Common myeloid progenitor, CD34-positive (primary cell): ENCODE data around the gene NR4A3.

Source experiments
- CTCF ChIA-PET: fragments of 350-600 bp; sonication (Branson Sonifier 250); formaldehyde crosslinking; loops from one replicate; lab custom pipeline; 2021; ENCODE audit warnings: antibody characterized with exemption; lab: Charles Lee
- POLR2A ChIA-PET: fragments of 350-600 bp; sonication (Branson Sonifier 250); formaldehyde crosslinking; loops from one replicate; lab custom pipeline; 2021; ENCODE audit warnings: antibody characterized with exemption; lab: Charles Lee
- DNase-seq, 3 donors: peaks; one replicate each; pipeline versions ENCODE4 v3.0.0 to v3.0.0-alpha.2; 2013
- H3K27ac ChIP-seq, 2 experiments: 1 replicate in 1 of 2; 2 replicates in 1 of 2; pipeline ENCODE4 v1.7.0; 2013; ENCODE audit warnings: inconsistent platforms in 2 of 2, low read length in 2 of 2, mild to moderate bottlenecking in 2 of 2, low read depth in 1 of 2, moderate library complexity in 1 of 2; ENCODE audit not compliant: severe bottlenecking in 2 of 2, insufficient read depth in 1 of 2, poor library complexity in 1 of 2
- H3K27me3 ChIP-seq, 5 experiments: replicated peaks in 2 of 5; 1 replicate in 3 of 5; 2 replicates in 2 of 5; pipeline versions ENCODE4 v1.6.1 to v1.7.0; 2013; ENCODE audit warnings: low read length in 4 of 5, mild to moderate bottlenecking in 2 of 5, moderate library complexity in 2 of 5, inconsistent platforms in 1 of 5; ENCODE audit not compliant: insufficient read depth in 5 of 5, control insufficient read depth in 4 of 5
- H3K36me3 ChIP-seq, 4 experiments: 1 replicate in 2 of 4; 2 replicates in 2 of 4; pipeline versions ENCODE4 v1.6.1 to v1.7.0; 2013; ENCODE audit warnings: low read length in 3 of 4, control low read depth in 1 of 4, mild to moderate bottlenecking in 1 of 4; ENCODE audit not compliant: control insufficient read depth in 4 of 4, insufficient read depth in 4 of 4
- H3K4me1 ChIP-seq, 4 experiments: 1 replicate in 3 of 4; 2 replicates in 1 of 4; pipeline versions ENCODE4 v1.6.1 to v1.7.1; 2013; ENCODE audit warnings: low read length in 3 of 4, mild to moderate bottlenecking in 3 of 4, control low read depth in 1 of 4, inconsistent platforms in 1 of 4, moderate library complexity in 1 of 4; ENCODE audit not compliant: control insufficient read depth in 4 of 4, insufficient read depth in 4 of 4; ENCODE audit errors: control extremely low read depth in 1 of 4
- H3K4me3 ChIP-seq, 7 experiments: 1 replicate in 4 of 7; 2 replicates in 3 of 7; pipeline versions ENCODE4 v1.5.1 to v1.7.0; 2013; ENCODE audit warnings: mild to moderate bottlenecking in 7 of 7, low read length in 6 of 7, moderate library complexity in 6 of 7, inconsistent platforms in 2 of 7, low read depth in 2 of 7, control low read depth in 1 of 7; ENCODE audit not compliant: insufficient read depth in 4 of 7, control insufficient read depth in 1 of 7; ENCODE audit errors: extremely low read depth in 1 of 7
- H3K9me3 ChIP-seq, 5 experiments: 1 replicate in 4 of 5; 2 replicates in 1 of 5; pipeline versions ENCODE4 v1.6.1 to v1.7.1; 2013; ENCODE audit warnings: low read length in 4 of 5, mild to moderate bottlenecking in 2 of 5, inconsistent platforms in 1 of 5, low read depth in 1 of 5, moderate library complexity in 1 of 5; ENCODE audit not compliant: control insufficient read depth in 4 of 5, insufficient read depth in 2 of 5; ENCODE audit errors: control extremely low read depth in 1 of 5
- WGBS: methylation state at CpG from one replicate; pipeline ENCODE4 v1.1.5; 2013; ENCODE audit not compliant: insufficient coverage; 5-methylcytosine and 5-hydroxymethylcytosine counted together

Gene NR4A3

GRCh38 chr9:99831857-99832557 is 10.3 kb downstream of the NR4A3 start:
- no peaks in the 10 kb centered on the region for H3K9me3 ChIP-seq
- CTCF ChIA-PET: no interaction called here
- no peaks in the 10 kb centered on the region for H3K36me3 ChIP-seq
- 100% methylated on average over 2 of the region's 3 CpGs for WGBS
- H3K27ac ChIP-seq: no peak overlapping the region
- H3K27me3 ChIP-seq: peaks cover 7 to 34% (median 24%) of the 10 kb centered on the region in 5 experiments
- no peak overlapping the region for H3K4me3 ChIP-seq
- POLR2A ChIA-PET: no interaction called here
- no peak for DNase-seq
- peaks cover 0 to 22% (median 7%) of the 10 kb centered on the region in 4 experiments for H3K4me1 ChIP-seq

GRCh38 chr9:99832558-99832864 is 10.8 kb downstream of the NR4A3 start:
- Histone ChIP-seq H3K27ac (no peak overlapping the region), H3K9me3 (no peaks in the 10 kb centered on the region), H3K4me3 (no peak overlapping the region), H3K27me3 (peaks cover 7 to 29% (median 21%) of the 10 kb centered on the region in 5 experiments), H3K36me3 (no peaks in the 10 kb centered on the region), H3K4me1 (peaks cover 0 to 22% (median 7%) of the 10 kb centered on the region in 4 experiments)
- ChIA-PET POLR2A (no interaction called here), CTCF (no interaction called here)
- no peak for DNase-seq
- 90% methylated on average over 2 of the region's 7 CpGs for WGBS

- Histone ChIP-seq H3K9me3 (no peaks in the 10 kb centered on the region), H3K4me1 (peaks cover 0 to 16% (median 1%) of the 10 kb centered on the region in 4 experiments), H3K27me3 (peaks cover 7 to 17% (median 13%) of the 10 kb centered on the region in 5 experiments), H3K27ac (no peak overlapping the region), H3K36me3 (no peaks in the 10 kb centered on the region), H3K4me3 (no peak overlapping the region)
- 44% methylated on average over 3 of the region's 4 CpGs for WGBS
- POLR2A ChIA-PET: no interaction called here
- CTCF ChIA-PET: interaction anchor here (0.9 to 1.9 kb wide), 2 partner anchors 9 to 17 kb away, joined by 3 to 6 read pairs; no protein-coding TSS in a partner anchor
- DNase-seq: peak in 2 of 3 donors; percentile 44 to 69
Measured at GRCh38 chr9:99833735-99834134, 12.1 kb downstream of the NR4A3 start.

DNA sequence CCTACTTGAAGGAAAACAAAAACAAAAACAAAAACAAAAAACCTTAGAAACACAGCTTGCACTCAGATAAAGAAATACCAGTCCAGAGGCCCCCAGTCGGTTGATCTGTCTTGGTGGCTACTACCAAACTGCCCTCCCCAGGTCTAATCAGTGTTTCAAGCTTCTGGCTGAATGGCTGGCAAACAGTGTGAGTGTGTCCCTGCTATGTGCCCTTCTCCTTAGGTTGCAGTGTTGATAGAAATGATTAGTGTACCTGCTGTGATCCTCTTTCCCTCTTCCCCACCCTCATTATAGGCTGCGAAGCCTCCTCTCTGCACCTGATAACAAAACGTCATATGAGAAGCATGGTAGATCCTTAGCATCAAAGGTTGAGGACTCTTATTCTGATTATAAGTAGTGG is 12.8 kb downstream of the NR4A3 start:
- H3K9me3 ChIP-seq: no peaks in the 10 kb centered on the region
- no peak for DNase-seq
- no peaks in the 10 kb centered on the region for H3K36me3 ChIP-seq
- H3K4me3 ChIP-seq: no peak overlapping the region
- peaks cover 3 to 10% (median 7%) of the 10 kb centered on the region in 5 experiments for H3K27me3 ChIP-seq
- ChIA-PET CTCF (interaction anchor here (0.9 to 1.9 kb wide), 2 partner anchors 10 to 17 kb away, joined by 3 to 6 read pairs; no protein-coding TSS in a partner anchor), POLR2A (no interaction called here)
- 100% methylated on average over 1 of the region's 3 CpGs for WGBS
- H3K4me1 ChIP-seq: peaks cover 0 to 13% (median 0%) of the 10 kb centered on the region in 4 experiments
- no peak overlapping the region for H3K27ac ChIP-seq

DNA sequence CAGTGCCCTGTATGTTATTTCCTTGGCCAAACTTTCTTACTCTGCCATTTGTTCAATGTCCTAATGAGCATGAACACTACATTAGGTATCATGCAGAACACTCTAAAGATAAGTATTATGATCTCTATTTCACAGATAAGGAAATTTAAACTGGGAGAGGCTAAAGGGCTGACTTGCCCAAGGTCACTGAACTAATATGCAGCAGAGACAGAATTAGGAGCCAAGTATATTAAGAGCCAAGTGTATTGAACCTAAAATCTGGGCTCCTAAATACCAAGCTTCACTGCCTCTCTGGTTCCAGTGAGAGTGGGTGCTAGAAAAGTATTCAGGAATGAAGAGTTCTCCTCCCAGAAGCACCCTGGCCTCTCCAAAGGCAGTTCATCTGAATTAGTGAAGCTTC is 13.5 kb downstream of the NR4A3 start:
- Histone ChIP-seq H3K27ac (no peak overlapping the region), H3K4me1 (peaks cover 0 to 13% (median 0%) of the 10 kb centered on the region in 4 experiments), H3K9me3 (no peaks in the 10 kb centered on the region), H3K36me3 (no peaks in the 10 kb centered on the region), H3K4me3 (no peak overlapping the region), H3K27me3 (peaks cover 0 to 3% (median under 1%) of the 10 kb centered on the region in 5 experiments)
- CTCF ChIA-PET: interaction anchor here (1.9 kb wide), 1 partner anchor 10 kb away, joined by 6 read pairs; no protein-coding TSS in a partner anchor
- POLR2A ChIA-PET: no interaction called here
- no peak for DNase-seq

DNA sequence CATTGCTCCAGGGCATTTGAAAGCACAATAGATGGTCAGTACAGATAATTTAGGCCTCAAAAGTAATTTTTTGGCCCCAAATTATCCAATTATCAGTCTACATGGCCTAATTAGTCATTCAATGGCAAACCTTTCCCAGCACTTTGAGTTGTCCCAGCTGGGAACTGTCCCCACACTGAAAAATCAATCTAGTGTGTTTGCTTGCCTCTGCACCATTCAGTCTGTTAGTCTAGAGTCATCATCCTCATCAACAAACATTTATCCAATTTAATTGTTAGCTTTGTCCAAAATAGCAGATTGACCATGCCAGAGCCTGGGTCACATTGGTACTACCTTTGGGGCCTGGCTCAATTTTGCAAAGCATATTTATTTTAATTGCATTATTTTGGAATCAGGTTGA is 13.9 kb downstream of the NR4A3 start:
- CTCF ChIA-PET: interaction anchor here (1.9 kb wide), 1 partner anchor 11 kb away, joined by 6 read pairs; no protein-coding TSS in a partner anchor
- H3K4me3 ChIP-seq: no peak overlapping the region
- DNase-seq: no peak
- H3K9me3 ChIP-seq: no peaks in the 10 kb centered on the region
- POLR2A ChIA-PET: interaction anchor here (0.6 kb wide), 1 partner anchor 146 kb away, joined by 4 read pairs; no protein-coding TSS in a partner anchor
- no peak overlapping the region for H3K27ac ChIP-seq
- peaks cover 0 to 13% (median 0%) of the 10 kb centered on the region in 4 experiments for H3K4me1 ChIP-seq
- no peaks in the 10 kb centered on the region for H3K27me3 ChIP-seq
- no peaks in the 10 kb centered on the region for H3K36me3 ChIP-seq

DNA sequence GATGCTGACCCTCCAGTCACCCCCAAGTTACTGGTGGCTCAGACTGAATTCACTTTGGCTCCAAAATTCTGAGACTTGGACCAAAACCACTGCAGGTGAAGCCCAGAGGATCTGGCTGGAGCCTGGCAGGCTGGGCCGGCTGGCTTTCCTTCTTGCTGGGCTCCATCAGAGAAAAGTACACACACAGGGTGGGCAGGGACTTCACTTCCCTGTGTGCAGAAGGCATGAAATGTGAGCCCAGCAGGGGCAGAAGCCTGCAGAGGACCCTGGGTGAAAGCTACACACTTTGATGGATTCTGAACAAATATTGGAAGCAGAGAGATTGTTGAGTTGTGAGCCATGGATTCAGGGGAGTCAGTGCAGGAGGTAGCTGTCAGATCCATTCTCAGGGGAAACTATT is 18.4 kb downstream of the NR4A3 start:
- WGBS: no CpG with 5 or more reads among the region's 1 CpG

More for the DNA sequence above, 18.4 kb downstream of the NR4A3 start:
- Histone ChIP-seq H3K27me3 (no peaks in the 10 kb centered on the region), H3K9me3 (no peaks in the 10 kb centered on the region), H3K27ac (no peak overlapping the region), H3K36me3 (no peaks in the 10 kb centered on the region), H3K4me1 (peaks cover 0 to 6% (median 0%) of the 10 kb centered on the region in 4 experiments), H3K4me3 (no peak overlapping the region)
- ChIA-PET CTCF (no interaction called here), POLR2A (no interaction called here)
- no peak for DNase-seq
